ENCODE data around the gene NDUFV3. TPM values are rescaled to one million over a fixed set of nuclear protein-coding genes. Genes with fewer than 3 reads are reported as not detected.

NDUFV3 gene
- total and polyA plus RNA-seq, 2 of the 8 experiments (the other 6 are each of a cell fraction or from before 2014, with no cell fraction given) = 17.0 to 44.4 TPM

- no peak overlapping the region for H2AK5ac ChIP-seq (ENCODE audit: low read depth, low read length)
- H2BK120ac ChIP-seq (replicated peaks; ENCODE audit: low read depth, low read length) = no peak overlapping the region
- no peak overlapping the region for H2BK15ac ChIP-seq (ENCODE audit: low read length)
- no peak overlapping the region for H2BK12ac ChIP-seq (ENCODE audit: low read depth, low read length)
- DNase-seq (ENCODE audit: low read depth in 1 of 2, low spot score in 2 of 2) = peak; percentile 44 to 91
- no peak overlapping the region for H3K56ac ChIP-seq (replicated peaks; ENCODE audit: insufficient read length, low read depth, low read length)
- WGBS, 2 experiments (ENCODE audit: extremely low coverage in 1 of 2, insufficient coverage in 1 of 2, insufficient read length in 1 of 2, insufficient replicate concordance in 2 of 2, low coverage in 1 of 2, low lambda C conversion rate in 2 of 2, missing lambda C conversion rate in 1 of 2) = 83% methylated on average over 21 of the region's 21 CpGs; no CpG with 5 or more reads in 1 of the 2 experiments
- H3K14ac ChIP-seq (ENCODE audit: insufficient read length) = no peak overlapping the region
- no peak overlapping the region for H3K9ac ChIP-seq (replicated peaks in 1 of 4; ENCODE audit: extremely low read depth in 1 of 4, low read depth in 3 of 4, low read length in 3 of 4)
- H2BK20ac ChIP-seq (ENCODE audit: low read length) = no peak overlapping the region
- no peak overlapping the region for H3K4ac ChIP-seq (replicated peaks; ENCODE audit: insufficient read length, low read depth, low read length)
- H3K4me3 ChIP-seq (ENCODE audit: extremely low read depth in 1 of 4, insufficient read depth in 2 of 4, low read depth in 3 of 4, low read length in 4 of 4) = no peak overlapping the region
- H3K23me2 ChIP-seq (ENCODE audit: low read depth, low read length) = no peaks in the 10 kb centered on the region
- H3K36me3 ChIP-seq (ENCODE audit: control insufficient read depth in 2 of 4, insufficient read depth in 4 of 4, low read length in 3 of 4) = peaks cover 36 to 82% (median 63%) of the 10 kb centered on the region in 4 experiments; a peak in 7 of 8 replicates
- peak overlapping the region; percentile 7 for H4K8ac ChIP-seq (ENCODE audit: extremely low read depth, insufficient read depth, low read length)
- no peak for FAIRE-seq
- H3K27me3 ChIP-seq (replicated peaks in 1 of 4; ENCODE audit: control insufficient read depth in 3 of 4, extremely low read depth in 1 of 4, insufficient read depth in 3 of 4, low read length in 3 of 4) = no peaks in the 10 kb centered on the region
- H3K79me1 ChIP-seq (ENCODE audit: low read depth, low read length) = peaks cover 13% of the 10 kb centered on the region; the same call in 1 of the 2 replicates
- no peak overlapping the region for H3K18ac ChIP-seq (ENCODE audit: extremely low read depth, low read length)
- CTCF ChIA-PET (ENCODE audit: partially characterized antibody) = interaction anchor here (0.6 to 2.5 kb wide), 9 partner anchors 8 to 230 kb away, joined by 3 to 10 read pairs (median 3); no protein-coding TSS in a partner anchor
- POLR2A ChIA-PET (ENCODE audit: partially characterized antibody) = interaction anchor here (0.7 to 1.9 kb wide), 3 partner anchors 9 to 27 kb away, joined by 3 to 9 read pairs (median 9); no protein-coding TSS in a partner anchor
- H3K23ac ChIP-seq (ENCODE audit: insufficient read length) = no peak overlapping the region
- H2BK5ac ChIP-seq (ENCODE audit: low read depth, low read length) = no peak overlapping the region; the same call in 1 of the 2 replicates
- peaks cover 5 to 41% of the 10 kb centered on the region in 2 experiments for H4K20me1 ChIP-seq (replicated peaks in 1 of 2; ENCODE audit: control insufficient read depth in 1 of 2, insufficient read depth in 2 of 2, low read length in 2 of 2)
- H3K79me2 ChIP-seq (ENCODE audit: control insufficient read depth in 1 of 2, insufficient read depth in 2 of 2, low read length in 2 of 2) = peaks cover 0 to 22% of the 10 kb centered on the region in 2 experiments; a peak in 2 of 4 replicates
- H3K27ac ChIP-seq (ENCODE audit: low read depth, low read length) = no peak overlapping the region
- no peak overlapping the region for H4K91ac ChIP-seq (replicated peaks; ENCODE audit: insufficient read length, low read length)
- H4K5ac ChIP-seq (ENCODE audit: insufficient read length, low read depth, low read length) = no peak overlapping the region
- no peak overlapping the region for H3K4me2 ChIP-seq (ENCODE audit: insufficient read depth in 1 of 2, low read depth in 2 of 2, low read length in 2 of 2)
- H3K4me1 ChIP-seq (replicated peaks in 1 of 4; ENCODE audit: control insufficient read depth in 3 of 4, insufficient read depth in 4 of 4, low read length in 3 of 4) = no peaks in the 10 kb centered on the region
- no peak overlapping the region for H2AFZ ChIP-seq (ENCODE audit: low read length)
- H3K9me3 ChIP-seq (ENCODE audit: insufficient read depth in 2 of 2, low read depth in 1 of 2, low read length in 1 of 2) = no peaks in the 10 kb centered on the region
- TF ChIP-seq CREB1 (IDR thresholded peaks at IDR 0.05) (no peak), RAD21 (IDR thresholded peaks at IDR 0.05 in 1 of 2, conservative IDR thresholded peaks at IDR 0.05 in 1 of 2; ENCODE audit: low read depth in 2 of 2, low read length in 2 of 2) (peak; percentile 60 to 64; a peak in 3 of 4 replicates), SP2 (IDR thresholded peaks at IDR 0.05; ENCODE audit: low read length) (peak; percentile 46; the same call in 1 of the 2 replicates), GABPA (IDR thresholded peaks at IDR 0.05; ENCODE audit: borderline replicate concordance, insufficient read depth, low read length) (peak; percentile 83; the same call in 1 of the 2 replicates), RNF2 (IDR thresholded peaks at IDR 0.05; ENCODE audit: borderline replicate concordance, low read depth, low read length, missing control alignments, poor library complexity, severe bottlenecking) (no peak), POLR2AphosphoS5 (IDR thresholded peaks at IDR 0.05; ENCODE audit: low read depth, low read length) (0 out of 2 replicates have a peak, but pooled peaks have one; percentile 52), YY1 (IDR thresholded peaks at IDR 0.05; ENCODE audit: low read depth, low read length) (no peak), POLR2A (IDR thresholded peaks at IDR 0.05; ENCODE audit: control extremely low read depth in 1 of 2, low read depth in 2 of 2, low read length in 2 of 2) (0 out of 3 replicates have a peak, but pooled peaks of 1 of the 2 experiments have one; percentile 44), KDM4A (IDR thresholded peaks at IDR 0.05; ENCODE audit: low read depth, low read length, severe bottlenecking) (no peak), CHD2 (IDR thresholded peaks at IDR 0.05; ENCODE audit: low read length) (no peak), PHF8 (conservative IDR thresholded peaks at IDR 0.05; ENCODE audit: low read depth, low read length) (no peak)
- TF ChIP-seq, protein P1, sequence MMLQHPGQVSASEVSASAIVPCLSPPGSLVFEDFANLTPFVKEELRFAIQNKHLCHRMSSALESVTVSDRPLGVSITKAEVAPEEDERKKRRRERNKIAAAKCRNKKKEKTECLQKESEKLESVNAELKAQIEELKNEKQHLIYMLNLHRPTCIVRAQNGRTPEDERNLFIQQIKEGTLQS (IDR thresholded peaks at IDR 0.05; ENCODE audit: insufficient read depth, low read depth, low read length) = no peak
Observed at GRCh38 chr21:42850866-42851391, 42.2 kb upstream of the NDUFV3 start.

All from H1 (cell line).